ENCODE results near the gene ARMC3. TPM values are rescaled to one million over a fixed set of nuclear protein-coding genes. Genes with fewer than 3 reads are reported as not detected.

Gene ARMC3
- total and polyA plus RNA-seq, 2 donors, result 0.21 TPM; not detected in 1

DNA sequence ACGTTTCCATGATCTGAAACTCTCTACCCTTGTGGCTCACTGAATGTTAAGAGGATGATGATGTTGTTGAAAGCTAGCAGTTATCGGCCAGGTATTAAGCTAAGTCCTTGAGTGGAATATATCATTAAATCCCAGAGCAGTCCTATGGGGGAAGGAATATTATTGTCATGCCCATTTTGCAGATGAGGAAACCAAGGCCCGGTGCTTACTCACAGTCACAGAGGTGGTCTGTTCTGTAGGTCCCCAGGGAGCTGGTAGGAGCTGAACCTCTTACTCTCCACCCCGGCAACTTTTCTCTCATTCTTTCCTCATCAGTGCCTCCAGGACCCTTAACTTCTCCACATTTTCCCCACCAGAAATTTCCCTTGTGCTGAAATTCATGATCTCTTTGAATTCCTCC lies 62.6 kb downstream of the ARMC3 start:
- Histone ChIP-seq H3K4me3 (ENCODE audit: low read depth, low read length) (no peak overlapping the region), H3K27ac (ENCODE audit: low read depth) (no peak overlapping the region), H3K4me1 (ENCODE audit: insufficient read depth) (no peaks in the 10 kb centered on the region), H3K36me3 (ENCODE audit: insufficient read depth) (no peaks in the 10 kb centered on the region)
- no peak for DNase-seq (ENCODE audit: extremely low spot score)
- 93% methylated on average over 4 of the region's 4 CpGs for WGBS

DNA sequence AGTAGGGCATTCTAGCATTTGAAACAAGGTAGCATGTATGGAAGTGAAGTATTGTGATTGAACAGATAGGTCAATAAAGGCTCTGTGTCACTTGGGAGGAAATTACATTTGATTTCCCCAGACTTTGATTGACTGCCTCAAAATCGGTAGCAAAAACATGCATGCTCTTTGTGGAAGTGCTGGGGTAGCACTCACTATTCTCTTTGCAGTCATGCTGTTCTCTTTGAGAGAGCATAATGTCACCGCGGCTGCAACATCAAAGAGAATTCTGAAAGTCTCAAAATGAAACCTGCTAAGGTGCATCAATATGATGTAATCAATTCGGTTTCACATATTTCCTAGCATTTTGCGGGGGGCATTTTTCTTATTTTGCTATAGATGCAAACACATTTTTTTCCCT lies 64.2 kb downstream of the ARMC3 start:
- no peak for DNase-seq (ENCODE audit: extremely low spot score)
- H3K36me3 ChIP-seq (ENCODE audit: insufficient read depth), result no peaks in the 10 kb centered on the region
- WGBS, result 59% methylated on average over 5 of the region's 5 CpGs
- H3K4me3 ChIP-seq (ENCODE audit: low read depth, low read length), result no peak overlapping the region
- H3K27ac ChIP-seq (ENCODE audit: low read depth), result no peak overlapping the region
- H3K4me1 ChIP-seq (ENCODE audit: insufficient read depth), result no peaks in the 10 kb centered on the region

- DNase-seq (ENCODE audit: extremely low spot score), result no peak
- WGBS, result 65% methylated on average over 8 of the region's 8 CpGs
- no peaks in the 10 kb centered on the region for H3K4me1 ChIP-seq (ENCODE audit: insufficient read depth)
- no peak overlapping the region for H3K27ac ChIP-seq (ENCODE audit: low read depth)
- no peak overlapping the region for H3K4me3 ChIP-seq (ENCODE audit: low read depth, low read length)
- no peaks in the 10 kb centered on the region for H3K36me3 ChIP-seq (ENCODE audit: insufficient read depth)
Observed at GRCh38 chr10:22992621-22993020, 64.8 kb downstream of the ARMC3 start.

DNA sequence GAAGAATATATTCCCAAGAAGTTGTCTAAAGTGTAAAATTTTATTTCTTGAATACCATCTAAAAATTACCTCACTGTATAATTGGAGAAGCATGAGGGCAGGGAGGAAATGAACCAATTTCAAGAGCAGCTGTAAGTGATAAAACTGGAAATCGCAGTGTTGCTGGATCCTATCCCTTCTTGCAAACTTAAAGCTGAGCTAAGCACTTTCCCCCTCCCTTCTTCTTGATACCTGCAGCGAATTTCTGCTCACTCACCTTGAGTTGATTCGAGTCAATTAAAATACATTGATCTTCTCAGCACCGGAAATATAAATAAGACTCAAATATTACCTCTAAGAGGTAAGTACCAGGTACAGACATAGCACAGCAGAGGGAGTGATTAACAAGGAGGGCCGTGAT lies 65.5 kb downstream of the ARMC3 start:
- Histone ChIP-seq H3K36me3 (ENCODE audit: insufficient read depth) (no peaks in the 10 kb centered on the region), H3K27ac (ENCODE audit: low read depth) (no peak overlapping the region), H3K4me1 (ENCODE audit: insufficient read depth) (no peaks in the 10 kb centered on the region), H3K4me3 (ENCODE audit: low read depth, low read length) (no peak overlapping the region)
- no peak for DNase-seq (ENCODE audit: extremely low spot score)
- WGBS, result 85% methylated on average over 5 of the region's 5 CpGs

- no peak overlapping the region for H3K4me3 ChIP-seq (ENCODE audit: low read depth, low read length)
- no peaks in the 10 kb centered on the region for H3K4me1 ChIP-seq (ENCODE audit: insufficient read depth)
- WGBS, result 19% methylated on average over 2 of the region's 2 CpGs
- H3K27ac ChIP-seq (ENCODE audit: low read depth), result no peak overlapping the region
- DNase-seq (ENCODE audit: extremely low spot score), result no peak
- no peaks in the 10 kb centered on the region for H3K36me3 ChIP-seq (ENCODE audit: insufficient read depth)
Observed at GRCh38 chr10:22997096-22997495, 69.2 kb downstream of the ARMC3 start.

- Histone ChIP-seq H3K4me3 (ENCODE audit: low read depth, low read length) (no peak overlapping the region), H3K4me1 (ENCODE audit: insufficient read depth) (no peaks in the 10 kb centered on the region), H3K36me3 (ENCODE audit: insufficient read depth) (no peaks in the 10 kb centered on the region), H3K27ac (ENCODE audit: low read depth) (no peak overlapping the region)
- WGBS, result 88% methylated on average over 12 of the region's 12 CpGs
- DNase-seq (ENCODE audit: extremely low spot score), result no peak
Observed at GRCh38 chr10:22998091-22998490, 70.2 kb downstream of the ARMC3 start.

GRCh38 chr10:22999942-23000341 lies 72.1 kb downstream of the ARMC3 start:
- no peaks in the 10 kb centered on the region for H3K36me3 ChIP-seq (ENCODE audit: insufficient read depth)
- DNase-seq (ENCODE audit: extremely low spot score), result no peak
- H3K4me3 ChIP-seq (ENCODE audit: low read depth, low read length), result no peak overlapping the region
- H3K4me1 ChIP-seq (ENCODE audit: insufficient read depth), result no peaks in the 10 kb centered on the region
- 65% methylated on average over 2 of the region's 2 CpGs for WGBS
- H3K27ac ChIP-seq (ENCODE audit: low read depth), result no peak overlapping the region

GRCh38 chr10:23001901-23002516 lies 74.2 kb downstream of the ARMC3 start:
- 89% methylated on average over 14 of the region's 14 CpGs for WGBS
- no peak for DNase-seq (ENCODE audit: extremely low spot score)
- H3K4me3 ChIP-seq (ENCODE audit: low read depth, low read length), result no peak overlapping the region
- H3K4me1 ChIP-seq (ENCODE audit: insufficient read depth), result no peaks in the 10 kb centered on the region
- H3K27ac ChIP-seq (ENCODE audit: low read depth), result no peak overlapping the region
- H3K36me3 ChIP-seq (ENCODE audit: insufficient read depth), result no peaks in the 10 kb centered on the region

- Histone ChIP-seq H3K27ac (ENCODE audit: low read depth) (no peak overlapping the region), H3K36me3 (ENCODE audit: insufficient read depth) (no peaks in the 10 kb centered on the region), H3K4me3 (ENCODE audit: low read depth, low read length) (no peak overlapping the region), H3K4me1 (ENCODE audit: insufficient read depth) (no peaks in the 10 kb centered on the region)
- DNase-seq (ENCODE audit: extremely low spot score), result peak; percentile 26
- WGBS, result 88% methylated on average over 12 of the region's 12 CpGs
Observed at GRCh38 chr10:23005150-23005549, 77.3 kb downstream of the ARMC3 start.

GRCh38 chr10:23013581-23014335 lies 85.9 kb downstream of the ARMC3 start:
- Histone ChIP-seq H3K4me3 (ENCODE audit: low read depth, low read length) (no peak overlapping the region), H3K27ac (ENCODE audit: low read depth) (no peak overlapping the region), H3K4me1 (ENCODE audit: insufficient read depth) (no peaks in the 10 kb centered on the region), H3K36me3 (ENCODE audit: insufficient read depth) (no peaks in the 10 kb centered on the region)
- DNase-seq (ENCODE audit: extremely low spot score), result no peak
- 83% methylated on average over 3 of the region's 3 CpGs for WGBS

DNA sequence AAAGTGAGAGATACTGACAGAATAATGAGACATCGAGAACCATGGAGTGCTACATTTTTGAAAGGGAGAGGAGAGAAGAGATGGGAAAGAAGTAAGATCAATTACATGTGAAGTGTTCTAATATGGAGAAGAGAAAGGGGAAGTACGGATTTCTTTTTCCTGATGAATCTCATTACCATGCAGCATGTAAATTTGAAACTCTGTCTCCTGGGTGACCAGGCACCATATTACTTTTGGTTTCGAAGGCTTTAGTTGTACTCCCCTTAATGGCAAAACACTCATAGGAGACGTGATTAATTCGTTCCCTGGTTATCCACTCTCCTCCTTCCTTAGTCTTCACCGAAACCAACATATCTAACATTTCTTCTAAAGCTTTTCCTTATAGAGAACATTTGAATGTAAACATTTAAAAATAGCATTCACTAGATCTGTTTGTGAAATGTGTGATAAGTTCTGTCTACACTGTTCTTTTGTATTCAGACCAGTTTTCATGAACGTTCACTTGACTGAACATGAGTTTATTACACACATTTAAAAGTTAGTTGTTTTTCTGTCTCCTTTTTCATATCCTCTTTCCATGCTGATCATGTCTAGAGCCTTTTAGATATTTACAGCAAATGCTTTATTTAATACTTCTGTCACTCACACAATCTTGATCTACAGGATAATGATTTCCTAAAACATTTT lies 87.3 kb downstream of the ARMC3 start:
- no peak overlapping the region for H3K4me3 ChIP-seq (ENCODE audit: low read depth, low read length)
- 68% methylated on average over 7 of the region's 7 CpGs for WGBS
- no peak overlapping the region for H3K27ac ChIP-seq (ENCODE audit: low read depth)
- H3K4me1 ChIP-seq (ENCODE audit: insufficient read depth), result no peaks in the 10 kb centered on the region
- no peaks in the 10 kb centered on the region for H3K36me3 ChIP-seq (ENCODE audit: insufficient read depth)
- no peak for DNase-seq (ENCODE audit: extremely low spot score)

- no peaks in the 10 kb centered on the region for H3K36me3 ChIP-seq (ENCODE audit: insufficient read depth)
- H3K4me1 ChIP-seq (ENCODE audit: insufficient read depth), result no peaks in the 10 kb centered on the region
- 58% methylated on average over 3 of the region's 3 CpGs for WGBS
- DNase-seq (ENCODE audit: extremely low spot score), result no peak
- H3K27ac ChIP-seq (ENCODE audit: low read depth), result no peak overlapping the region
- no peak overlapping the region for H3K4me3 ChIP-seq (ENCODE audit: low read depth, low read length)
Observed at GRCh38 chr10:23016636-23017035, 88.8 kb downstream of the ARMC3 start.

DNA sequence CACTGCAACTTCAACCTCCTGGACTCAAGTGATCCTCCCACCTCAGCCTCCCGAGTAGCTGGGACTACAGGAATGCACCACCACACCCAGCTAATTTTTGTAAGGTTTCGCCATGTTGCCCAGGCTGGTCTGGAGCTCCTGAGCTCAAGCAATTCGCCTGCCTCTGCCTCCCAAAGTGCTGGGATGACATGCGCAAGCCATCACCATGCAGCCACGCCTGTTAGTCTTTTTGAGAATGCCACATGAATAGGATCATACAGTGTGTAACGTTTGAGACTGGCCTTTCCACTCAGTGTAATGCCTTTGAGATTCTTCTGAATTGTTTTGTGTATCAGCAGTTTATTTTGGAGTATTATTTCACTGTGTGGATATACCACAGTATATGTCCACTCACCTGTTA lies 91.8 kb downstream of the ARMC3 start:
- H3K4me3 ChIP-seq (ENCODE audit: low read depth, low read length), result no peak overlapping the region
- H3K27ac ChIP-seq (ENCODE audit: low read depth), result no peak overlapping the region
- H3K4me1 ChIP-seq (ENCODE audit: insufficient read depth), result no peaks in the 10 kb centered on the region
- DNase-seq (ENCODE audit: extremely low spot score), result no peak
- WGBS, result 85% methylated on average over 6 of the region's 6 CpGs
- H3K36me3 ChIP-seq (ENCODE audit: insufficient read depth), result no peaks in the 10 kb centered on the region

DNA sequence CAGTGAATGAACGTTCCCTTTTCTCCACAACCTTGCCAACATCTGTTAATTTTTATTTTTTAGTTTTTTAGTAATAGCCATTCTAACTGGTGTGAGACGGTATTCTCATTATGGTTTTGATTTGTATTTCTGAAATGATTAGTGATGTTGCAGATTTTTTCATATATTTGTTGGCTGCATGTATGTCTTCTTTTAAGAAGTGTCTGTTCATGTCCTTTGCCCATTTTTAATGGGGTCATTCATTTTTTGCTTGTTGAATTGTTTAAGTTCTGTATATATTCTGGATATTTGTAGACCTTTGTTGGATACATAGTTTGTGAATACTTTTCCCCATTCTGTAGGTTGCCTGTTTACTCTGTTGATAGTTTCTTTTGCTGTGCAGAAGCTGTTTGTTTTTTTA lies 93.6 kb downstream of the ARMC3 start:
- DNase-seq (ENCODE audit: extremely low spot score), result no peak
- no peak overlapping the region for H3K4me3 ChIP-seq (ENCODE audit: low read depth, low read length)
- 94% methylated on average over 2 of the region's 2 CpGs for WGBS

More for the DNA sequence above, 93.6 kb downstream of the ARMC3 start:
- no peaks in the 10 kb centered on the region for H3K36me3 ChIP-seq (ENCODE audit: insufficient read depth)
- H3K4me1 ChIP-seq (ENCODE audit: insufficient read depth), result no peaks in the 10 kb centered on the region
- no peak overlapping the region for H3K27ac ChIP-seq (ENCODE audit: low read depth)

Data from urinary bladder (tissue), 4 donors.